MM.1S (cell line): ENCODE data around the gene TYW1.
"Not testable (repeated sequence)": the region's sequence is repeated elsewhere in the genome, so short reads cannot be mapped to it uniquely, and the experiment has no call there.

ENCODE experiments used
- CTCF ChIP-seq: fragments of 300-600 bp; sonication (generic); IDR thresholded peaks from 2 replicates; pipeline ENCODE4 v1.5.1; 2016; ENCODE audit warnings: antibody characterized with exemption, low read length, mixed read lengths
- EZH2phosphoT487 ChIP-seq: fragments of 300-600 bp; sonication (generic); IDR thresholded peaks from 2 replicates; pipeline ENCODE4 v1.6.1; 2018; ENCODE audit warnings: antibody characterized with exemption, low read length

GRCh38 chr7:67211650-67212330 is 215.2 kb downstream of the TYW1 start:
- TF ChIP-seq CTCF, EZH2phosphoT487: not testable (repeated sequence)
